HepG2 (cell line): ENCODE data around the gene HS3ST3B1. TPM values are rescaled to one million over a fixed set of nuclear protein-coding genes. Genes with fewer than 3 reads are reported as not detected.

Experiments
- ARNT ChIP-seq: fragments of 450-650 bp; IDR thresholded peaks from 2 replicates; pipeline ENCODE4 v1.6.1; 2017
- DRAP1 ChIP-seq: IDR thresholded peaks from 2 replicates; pipeline ENCODE4 v1.6.1; 2016; ENCODE audit warnings: missing genetic modification reagents, missing compliant biosample characterization
- FOXA3 ChIP-seq: IDR thresholded peaks from 2 replicates; pipeline ENCODE4 v1.6.1; 2016; ENCODE audit warnings: missing genetic modification reagents, missing compliant biosample characterization
- HNF1B ChIP-seq: sonication (generic); formaldehyde crosslinking; IDR thresholded peaks from 2 replicates; pipeline ENCODE4 v1.5.1; 2020; ENCODE audit warnings: mild to moderate bottlenecking, moderate library complexity, missing genetic modification reagents
- JUND ChIP-seq: sonication (generic); formaldehyde crosslinking; IDR thresholded peaks from 2 replicates; pipeline ENCODE4 v1.8.0; 2022; ENCODE audit warnings: mild to moderate bottlenecking, missing genetic modification reagents
- NFYC ChIP-seq: IDR thresholded peaks from 2 replicates; pipeline ENCODE4 v1.6.1; 2016; ENCODE audit warnings: missing genetic modification reagents, missing compliant biosample characterization
- NONO ChIP-seq, 2 experiments: fragments of 450-650 bp in 1 of 2; sonication (generic) in 1 of 2; formaldehyde crosslinking in 1 of 2; IDR thresholded peaks in 1 of 2; conservative IDR thresholded peaks in 1 of 2; 2 replicates each; pipeline versions ENCODE4 v1.6.1 to v1.8.0; 2017 to 2022; ENCODE audit warnings: mild to moderate bottlenecking in 1 of 2, missing genetic modification reagents in 1 of 2, moderate library complexity in 1 of 2
- NRL ChIP-seq: sonication (generic); formaldehyde crosslinking; IDR thresholded peaks from 2 replicates; pipeline ENCODE4 v1.5.0; 2020; ENCODE audit warnings: missing genetic modification reagents, mild to moderate bottlenecking, moderate library complexity, borderline replicate concordance
- ONECUT2 ChIP-seq: sonication (generic); formaldehyde crosslinking; IDR thresholded peaks from 2 replicates; pipeline ENCODE4 v1.4.0; 2020; ENCODE audit warnings: missing genetic modification reagents
- RXRB ChIP-seq: IDR thresholded peaks from 2 replicates; pipeline ENCODE4 v1.6.1; 2016; ENCODE audit warnings: borderline replicate concordance, missing genetic modification reagents, missing compliant biosample characterization
- STAT5B ChIP-seq: sonication (generic); formaldehyde crosslinking; IDR thresholded peaks from 2 replicates; pipeline ENCODE4 v1.4.0; 2020; ENCODE audit warnings: missing genetic modification reagents
- TRIM24 ChIP-seq: sonication (generic); formaldehyde crosslinking; IDR thresholded peaks from 2 replicates; pipeline ENCODE4 v1.8.0; 2022; ENCODE audit warnings: mild to moderate bottlenecking, missing genetic modification reagents
- ZBTB49 ChIP-seq: sonication (generic); formaldehyde crosslinking; IDR thresholded peaks from 2 replicates; pipeline ENCODE4 v1.4.0; 2020; ENCODE audit warnings: missing genetic modification reagents, borderline replicate concordance
- ZNF24 ChIP-seq: fragments of 450-650 bp; IDR thresholded peaks from 2 replicates; pipeline ENCODE4 v1.6.1; 2017; ENCODE audit warnings: antibody characterized with exemption, mild to moderate bottlenecking
- ZNF292 ChIP-seq: sonication (generic); formaldehyde crosslinking; IDR thresholded peaks from 2 replicates; pipeline ENCODE4 v1.8.1; 2022; ENCODE audit warnings: mild to moderate bottlenecking, low read depth, missing genetic modification reagents, borderline replicate concordance
- ZNF572 ChIP-seq: sonication (generic); formaldehyde crosslinking; IDR thresholded peaks from 2 replicates; pipeline ENCODE4 v1.5.1; 2020; ENCODE audit warnings: mild to moderate bottlenecking, missing genetic modification reagents
- ZNF687 ChIP-seq: sonication (generic); formaldehyde crosslinking; IDR thresholded peaks from 2 replicates; pipeline ENCODE4 v1.5.1; 2020; ENCODE audit warnings: mild to moderate bottlenecking, missing genetic modification reagents, moderate library complexity
- ZNF816 ChIP-seq: sonication (generic); formaldehyde crosslinking; IDR thresholded peaks from 2 replicates; pipeline ENCODE4 v1.8.0; 2022; ENCODE audit warnings: missing genetic modification reagents, mild to moderate bottlenecking, borderline replicate concordance
- polyA plus RNA-seq, 8 experiments: library from polyadenylated mRNA; depleted of rRNA in 3 of 8; stranded (reverse) in 7 of 8; unstranded in 1 of 8; fragments of >200 nt; fragmentation: Illumina TruSeq in 4 of 8; extraction: Trizol in 4 of 8; gene quantifications; 2 replicates each; pipeline versions ENCODE4 v1.2.1 to v1.2.3, GENCODE V29; 2011 to 2016; ENCODE audit warnings: low read depth in 4 of 8, missing spikeins in 1 of 8, mixed read lengths in 1 of 8; ENCODE audit not compliant: insufficient read depth in 1 of 8
- total RNA-seq, 5 experiments: library from RNA; depleted of rRNA; stranded (reverse); fragments of >200 nt; fragmentation: Illumina TruSeq; extraction: Trizol; gene quantifications; 2 replicates each; pipeline ENCODE4 v1.2.3, GENCODE V29; 2016; ENCODE audit warnings: low read depth in 1 of 5

Gene HS3ST3B1
- total and polyA plus RNA-seq, 2 of the 13 experiments (the other 11 are each of a cell fraction or from before 2014, with no cell fraction given) = 15.7 to 39.5 TPM

- TF ChIP-seq ONECUT2 (CRISPR knock-in tag) (no peak), NONO (IDR thresholded peaks at IDR 0.05) (no peak), NONO (CRISPR knock-in tag; conservative IDR thresholded peaks at IDR 0.05) (no peak), ZNF572 (no peak), DRAP1 (no peak), ZNF816 (CRISPR knock-in tag) (no peak), ZNF24 (no peak), JUND (CRISPR knock-in tag) (no peak), TRIM24 (CRISPR knock-in tag) (no peak), ZBTB49 (CRISPR knock-in tag) (no peak), ZNF292 (no peak), HNF1B (0 out of 2 replicates have a peak, but pooled peaks have one; percentile 38), ARNT (no peak), ZNF687 (CRISPR knock-in tag) (no peak), NRL (CRISPR knock-in tag) (no peak), FOXA3 (CRISPR knock-in tag) (peak; percentile 60), NFYC (no peak), RXRB (CRISPR knock-in tag) (0 out of 2 replicates have a peak, but pooled peaks have one; percentile 25), STAT5B (CRISPR knock-in tag) (no peak)
Measured at GRCh38 chr17:14361945-14362508, 61.1 kb downstream of the HS3ST3B1 start (continued).
